ENCODE measurements around the gene CDK19. TPM values are rescaled to one million over a fixed set of nuclear protein-coding genes. Genes with fewer than 3 reads are reported as not detected.

CDK19 gene
- total RNA-seq, 2 donors from 2014 or later, result 16.8 to 20.8 TPM

GRCh38 chr6:110620065-110620464, 195.2 kb downstream of the CDK19 start:
- DNase-seq, result no peak
- Histone ChIP-seq H3K4me3 (ENCODE audit: low read length) (peak overlapping the region; percentile 24), H3K36me3 (ENCODE audit: control insufficient read depth, insufficient read depth, low read length) (peaks cover 35% of the 10 kb centered on the region), H3K9ac (ENCODE audit: extremely low read depth, low read length, poor library complexity, severe bottlenecking) (no peak overlapping the region), H3K27me3 (ENCODE audit: control insufficient read depth, insufficient read depth, low read length, poor library complexity, severe bottlenecking) (no peaks in the 10 kb centered on the region), H3K4me1 (ENCODE audit: control insufficient read depth, insufficient read depth, low read length) (peaks cover 18% of the 10 kb centered on the region), H3K27ac (ENCODE audit: low read depth, low read length) (no peak overlapping the region), H3K9me3 (ENCODE audit: control insufficient read depth, low read length) (no peaks in the 10 kb centered on the region)
- H3K36me3 Mint-ChIP-seq (ENCODE audit: low read depth), result peaks cover 27% of the 10 kb centered on the region
- 65 to 83% methylated on average over 1 of the region's 1 CpG for WGBS, 2 experiments (ENCODE audit: insufficient coverage in 1 of 2, insufficient read length in 1 of 2)
- peaks cover 55% of the 10 kb centered on the region for H3K4me1 Mint-ChIP-seq
- H3K9me3 Mint-ChIP-seq, result no peaks in the 10 kb centered on the region
- H3K4me3 Mint-ChIP-seq, result no peak overlapping the region
- H3K27me3 Mint-ChIP-seq (ENCODE audit: insufficient read depth), result no peaks in the 10 kb centered on the region
- TF ChIP-seq, protein P1, sequence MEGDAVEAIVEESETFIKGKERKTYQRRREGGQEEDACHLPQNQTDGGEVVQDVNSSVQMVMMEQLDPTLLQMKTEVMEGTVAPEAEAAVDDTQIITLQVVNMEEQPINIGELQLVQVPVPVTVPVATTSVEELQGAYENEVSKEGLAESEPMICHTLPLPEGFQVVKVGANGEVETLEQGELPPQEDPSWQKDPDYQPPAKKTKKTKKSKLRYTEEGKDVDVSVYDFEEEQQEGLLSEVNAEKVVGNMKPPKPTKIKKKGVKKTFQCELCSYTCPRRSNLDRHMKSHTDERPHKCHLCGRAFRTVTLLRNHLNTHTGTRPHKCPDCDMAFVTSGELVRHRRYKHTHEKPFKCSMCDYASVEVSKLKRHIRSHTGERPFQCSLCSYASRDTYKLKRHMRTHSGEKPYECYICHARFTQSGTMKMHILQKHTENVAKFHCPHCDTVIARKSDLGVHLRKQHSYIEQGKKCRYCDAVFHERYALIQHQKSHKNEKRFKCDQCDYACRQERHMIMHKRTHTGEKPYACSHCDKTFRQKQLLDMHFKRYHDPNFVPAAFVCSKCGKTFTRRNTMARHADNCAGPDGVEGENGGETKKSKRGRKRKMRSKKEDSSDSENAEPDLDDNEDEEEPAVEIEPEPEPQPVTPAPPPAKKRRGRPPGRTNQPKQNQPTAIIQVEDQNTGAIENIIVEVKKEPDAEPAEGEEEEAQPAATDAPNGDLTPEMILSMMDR (conservative IDR thresholded peaks at IDR 0.05), result no peak
- H3K27ac Mint-ChIP-seq, result peak overlapping the region; percentile 58

DNA sequence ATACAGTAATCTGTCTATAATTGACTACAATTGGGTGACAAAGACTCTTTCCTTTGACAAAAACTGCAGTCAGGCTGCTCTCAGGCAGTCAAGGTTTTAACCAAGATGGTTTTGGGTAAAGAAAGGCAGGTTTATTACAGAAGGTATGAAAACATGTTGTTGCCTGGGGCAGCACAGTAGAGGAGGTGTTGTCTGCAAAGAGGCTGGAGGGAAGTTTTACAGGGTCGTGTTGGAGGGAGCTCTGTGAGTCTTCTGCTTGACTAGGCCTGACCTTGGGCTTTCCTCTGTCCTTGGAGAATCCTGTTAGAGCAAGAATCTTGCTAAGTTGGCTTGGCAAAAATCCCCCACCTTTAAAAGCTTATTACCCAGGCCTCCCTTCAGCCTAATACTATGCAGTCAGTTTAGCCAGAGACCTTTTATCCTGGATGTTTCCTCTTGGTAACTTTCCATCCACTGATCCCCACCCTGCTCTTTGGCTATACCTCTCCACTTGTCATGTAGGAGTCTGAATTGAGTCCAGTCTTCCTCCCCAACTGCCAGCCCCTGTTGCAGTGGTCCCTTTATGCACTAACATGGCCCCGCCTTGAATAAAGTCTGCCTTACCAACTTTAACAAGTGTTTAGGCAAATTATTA, 195.9 kb downstream of the CDK19 start:
- Histone ChIP-seq H3K9ac (ENCODE audit: extremely low read depth, low read length, poor library complexity, severe bottlenecking) (no peak overlapping the region), H3K4me3 (ENCODE audit: low read length) (peak overlapping the region; percentile 24), H3K4me1 (ENCODE audit: control insufficient read depth, insufficient read depth, low read length) (peaks cover 18% of the 10 kb centered on the region), H3K36me3 (ENCODE audit: control insufficient read depth, insufficient read depth, low read length) (peaks cover 35% of the 10 kb centered on the region), H3K27ac (ENCODE audit: low read depth, low read length) (no peak overlapping the region), H3K27me3 (ENCODE audit: control insufficient read depth, insufficient read depth, low read length, poor library complexity, severe bottlenecking) (no peaks in the 10 kb centered on the region), H3K9me3 (ENCODE audit: control insufficient read depth, low read length) (no peaks in the 10 kb centered on the region)
- 78 to 81% methylated on average over 1 of the region's 2 CpGs for WGBS, 2 experiments (ENCODE audit: insufficient coverage in 1 of 2, insufficient read length in 1 of 2)
- Mint-ChIP-seq H3K9me3 (no peaks in the 10 kb centered on the region), H3K4me3 (peak overlapping the region; percentile 0), H3K27me3 (ENCODE audit: insufficient read depth) (no peaks in the 10 kb centered on the region), H3K4me1 (peaks cover 62% of the 10 kb centered on the region), H3K36me3 (ENCODE audit: low read depth) (peaks cover 27% of the 10 kb centered on the region), H3K27ac (peak overlapping the region; percentile 94)
- TF ChIP-seq, protein P1 (conservative IDR thresholded peaks at IDR 0.05), result no peak
- no peak for DNase-seq

DNA sequence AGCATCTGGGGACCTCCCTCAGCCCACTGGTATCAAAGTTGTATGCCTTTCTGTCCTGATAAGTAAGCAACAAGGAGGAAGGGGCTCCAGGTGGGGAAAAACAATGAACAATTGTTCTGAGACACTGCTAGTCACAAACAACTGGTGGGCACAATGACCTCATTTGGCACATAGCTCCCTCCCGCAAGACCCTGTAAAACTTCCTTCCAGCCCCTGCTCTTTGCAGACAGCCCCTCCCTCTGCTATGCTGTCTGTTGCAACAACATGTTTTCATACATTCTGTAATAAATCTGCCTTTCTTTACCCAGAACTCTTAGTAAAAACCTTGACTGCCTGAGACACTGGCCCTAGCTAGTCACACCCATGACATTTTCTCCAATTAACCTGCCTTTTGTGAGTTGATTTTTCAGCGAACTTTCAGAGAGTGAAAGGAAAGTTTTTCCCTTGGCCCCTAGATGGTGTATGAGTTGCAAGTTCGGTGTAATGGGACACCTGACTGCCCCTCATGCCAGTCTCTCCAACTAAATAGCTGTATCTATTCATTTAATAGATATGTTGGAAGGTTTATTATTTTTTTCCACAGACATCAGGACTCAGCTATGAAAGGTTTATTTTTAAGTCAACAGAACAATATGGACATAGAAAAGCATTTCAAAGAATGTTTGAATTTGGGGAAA, 196.5 kb downstream of the CDK19 start:
- TF ChIP-seq, protein P1 (conservative IDR thresholded peaks at IDR 0.05), result peak; percentile 75
- H3K9me3 ChIP-seq (ENCODE audit: control insufficient read depth, low read length), result no peaks in the 10 kb centered on the region
- peaks cover 21% of the 10 kb centered on the region for H3K4me1 ChIP-seq (ENCODE audit: control insufficient read depth, insufficient read depth, low read length)
- Mint-ChIP-seq H3K27ac (peak overlapping the region; percentile 94), H3K9me3 (no peaks in the 10 kb centered on the region), H3K36me3 (ENCODE audit: low read depth) (peaks cover 27% of the 10 kb centered on the region), H3K4me1 (peaks cover 69% of the 10 kb centered on the region), H3K4me3 (peak overlapping the region; percentile 0), H3K27me3 (ENCODE audit: insufficient read depth) (no peaks in the 10 kb centered on the region)
- no peak overlapping the region for H3K9ac ChIP-seq (ENCODE audit: extremely low read depth, low read length, poor library complexity, severe bottlenecking)
- peaks cover 35% of the 10 kb centered on the region for H3K36me3 ChIP-seq (ENCODE audit: control insufficient read depth, insufficient read depth, low read length)
- peak; percentile 63 for DNase-seq
- WGBS, 2 experiments (ENCODE audit: insufficient coverage in 1 of 2, insufficient read length in 1 of 2), result 57 to 63% methylated on average over 1 to 3 of the region's 3 CpGs
- no peak overlapping the region for H3K27ac ChIP-seq (ENCODE audit: low read depth, low read length)
- H3K27me3 ChIP-seq (ENCODE audit: control insufficient read depth, insufficient read depth, low read length, poor library complexity, severe bottlenecking), result no peaks in the 10 kb centered on the region
- peak overlapping the region; percentile 36 for H3K4me3 ChIP-seq (ENCODE audit: low read length)
